ENCODE results near the gene PLEKHA4.
"Not testable (repeated sequence)": the region's sequence is repeated elsewhere in the genome, so short reads cannot be mapped to it uniquely, and the experiment has no call there.

PLEKHA4 gene

DNA sequence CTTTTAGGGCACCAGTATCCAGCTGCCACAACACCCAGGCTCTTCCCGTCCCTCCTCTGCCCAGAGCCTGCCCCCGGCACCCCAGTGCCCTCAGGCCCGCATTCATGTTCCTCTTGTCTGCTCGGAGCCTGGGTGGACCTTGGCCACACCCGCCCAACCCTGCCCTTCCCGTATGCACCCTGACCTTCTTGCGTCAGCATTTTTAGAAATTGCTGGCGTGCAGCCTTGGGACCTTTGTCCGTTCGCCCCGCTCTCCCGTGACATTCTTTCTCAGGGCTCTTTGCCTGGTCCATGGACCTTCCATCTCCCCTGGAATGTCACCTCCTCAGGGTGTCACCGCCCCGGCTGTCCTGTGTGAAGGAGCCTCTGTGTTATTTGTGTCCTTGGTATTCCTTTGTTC lies 39.3 kb upstream of the PLEKHA4 start:
- in situ Hi-C loops (cut with HindIII; ENCODE audit: low sequenced_read_pairs), result no loop called here
- H3K4me3 ChIP-seq (ENCODE audit: low read depth, low read length), result no peak overlapping the region
- no peak for DNase-seq (ENCODE audit: low read depth)
- TF ChIP-seq, protein P1, sequence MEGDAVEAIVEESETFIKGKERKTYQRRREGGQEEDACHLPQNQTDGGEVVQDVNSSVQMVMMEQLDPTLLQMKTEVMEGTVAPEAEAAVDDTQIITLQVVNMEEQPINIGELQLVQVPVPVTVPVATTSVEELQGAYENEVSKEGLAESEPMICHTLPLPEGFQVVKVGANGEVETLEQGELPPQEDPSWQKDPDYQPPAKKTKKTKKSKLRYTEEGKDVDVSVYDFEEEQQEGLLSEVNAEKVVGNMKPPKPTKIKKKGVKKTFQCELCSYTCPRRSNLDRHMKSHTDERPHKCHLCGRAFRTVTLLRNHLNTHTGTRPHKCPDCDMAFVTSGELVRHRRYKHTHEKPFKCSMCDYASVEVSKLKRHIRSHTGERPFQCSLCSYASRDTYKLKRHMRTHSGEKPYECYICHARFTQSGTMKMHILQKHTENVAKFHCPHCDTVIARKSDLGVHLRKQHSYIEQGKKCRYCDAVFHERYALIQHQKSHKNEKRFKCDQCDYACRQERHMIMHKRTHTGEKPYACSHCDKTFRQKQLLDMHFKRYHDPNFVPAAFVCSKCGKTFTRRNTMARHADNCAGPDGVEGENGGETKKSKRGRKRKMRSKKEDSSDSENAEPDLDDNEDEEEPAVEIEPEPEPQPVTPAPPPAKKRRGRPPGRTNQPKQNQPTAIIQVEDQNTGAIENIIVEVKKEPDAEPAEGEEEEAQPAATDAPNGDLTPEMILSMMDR (IDR thresholded peaks at IDR 0.05; ENCODE audit: low read depth, low read length, missing control alignments), result no peak

DNA sequence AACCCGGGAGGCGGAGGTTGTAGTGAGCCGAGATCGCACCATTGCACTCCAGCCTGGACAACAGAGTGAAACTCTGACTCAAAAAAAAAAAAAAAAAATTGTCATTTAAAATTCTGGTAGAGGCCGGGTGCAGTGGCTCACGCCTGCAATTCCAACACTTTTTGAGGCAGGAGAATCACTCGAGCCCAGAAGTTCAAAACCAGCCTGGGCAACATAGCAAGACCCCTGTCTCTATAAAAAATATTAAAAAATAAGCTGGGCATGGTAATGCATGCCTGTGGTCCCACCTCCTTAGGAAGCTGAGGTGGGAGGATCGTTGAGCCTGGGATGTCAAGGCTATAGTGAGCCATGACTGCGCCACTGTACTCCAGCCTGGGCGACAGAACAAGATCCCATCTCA lies 37.9 kb upstream of the PLEKHA4 start:
- H3K4me3 ChIP-seq (ENCODE audit: low read depth, low read length), result no peak overlapping the region
- no peak for DNase-seq (ENCODE audit: low read depth)
- in situ Hi-C loops (cut with HindIII; ENCODE audit: low sequenced_read_pairs), result no loop called here
- TF ChIP-seq, protein P1 (IDR thresholded peaks at IDR 0.05; ENCODE audit: low read depth, low read length, missing control alignments), result no peak

DNA sequence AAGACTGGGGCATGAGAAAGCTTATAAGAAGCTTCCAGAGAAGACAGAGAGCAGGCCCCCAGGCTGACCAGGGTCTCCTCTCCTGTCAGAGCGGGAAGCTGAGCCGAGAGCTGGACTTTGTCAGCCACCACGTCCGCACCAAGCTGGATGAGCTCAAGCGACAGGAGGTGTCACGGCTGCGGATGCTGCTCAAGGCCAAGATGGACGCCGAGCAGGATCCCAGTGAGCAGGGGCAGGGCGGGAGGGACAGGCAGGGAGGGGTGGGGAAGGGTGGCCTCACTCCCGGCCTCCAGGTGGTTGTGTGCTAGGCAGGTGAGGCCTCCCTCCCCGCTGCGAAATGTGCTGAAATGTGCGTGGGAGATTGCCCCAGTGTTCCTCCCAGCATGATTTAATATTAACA lies 37.2 kb upstream of the PLEKHA4 start:
- TF ChIP-seq, protein P1 (IDR thresholded peaks at IDR 0.05; ENCODE audit: low read depth, low read length, missing control alignments), result no peak
- in situ Hi-C loops (cut with HindIII; ENCODE audit: low sequenced_read_pairs), result no loop called here
- H3K4me3 ChIP-seq (ENCODE audit: low read depth, low read length), result no peak overlapping the region
- no peak for DNase-seq (ENCODE audit: low read depth)

DNA sequence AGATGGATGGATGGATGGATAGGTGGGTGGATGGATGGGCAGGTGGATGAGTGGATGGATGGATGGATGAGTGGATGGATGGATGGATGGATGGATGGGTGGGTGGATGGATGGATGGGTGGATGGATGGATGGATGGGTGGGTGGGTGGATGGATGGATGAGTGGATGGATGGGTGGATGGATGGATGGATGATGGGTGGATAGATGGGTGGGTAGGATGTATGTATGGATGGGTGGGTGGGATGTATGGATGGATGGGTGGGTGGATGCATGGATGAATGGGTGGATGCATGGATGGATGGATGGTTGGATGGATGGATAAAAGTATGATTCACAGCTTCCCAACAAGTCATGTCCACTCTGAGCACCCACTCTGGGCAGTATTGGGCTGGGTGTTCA lies 35.4 kb upstream of the PLEKHA4 start:
- DNase-seq (ENCODE audit: low read depth); H3K4me3 ChIP-seq (ENCODE audit: low read depth, low read length); in situ Hi-C loops (cut with HindIII; ENCODE audit: low sequenced_read_pairs): not testable (repeated sequence)

DNA sequence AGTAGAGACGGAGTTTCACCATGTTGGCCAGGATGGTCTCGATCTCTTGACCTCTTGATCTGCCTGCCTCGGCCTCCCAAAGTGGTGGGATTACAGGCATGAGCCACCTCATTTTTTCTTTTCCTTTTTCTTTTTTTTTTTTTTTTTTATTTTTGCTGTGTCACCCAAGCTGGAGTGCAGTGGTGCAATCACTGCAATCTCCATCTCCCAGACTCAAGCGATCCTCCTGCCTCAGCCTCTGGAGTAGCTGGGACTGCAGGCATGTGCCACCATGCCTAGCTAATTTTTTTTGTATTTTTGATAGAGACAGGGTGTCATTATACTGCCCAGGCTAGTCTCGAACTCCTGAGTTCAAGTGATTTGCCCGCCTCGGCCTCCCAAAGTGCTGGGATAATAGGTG lies 33.9 kb upstream of the PLEKHA4 start:
- DNase-seq (ENCODE audit: low read depth); H3K4me3 ChIP-seq (ENCODE audit: low read depth, low read length); in situ Hi-C loops (cut with HindIII; ENCODE audit: low sequenced_read_pairs): not testable (repeated sequence)

DNA sequence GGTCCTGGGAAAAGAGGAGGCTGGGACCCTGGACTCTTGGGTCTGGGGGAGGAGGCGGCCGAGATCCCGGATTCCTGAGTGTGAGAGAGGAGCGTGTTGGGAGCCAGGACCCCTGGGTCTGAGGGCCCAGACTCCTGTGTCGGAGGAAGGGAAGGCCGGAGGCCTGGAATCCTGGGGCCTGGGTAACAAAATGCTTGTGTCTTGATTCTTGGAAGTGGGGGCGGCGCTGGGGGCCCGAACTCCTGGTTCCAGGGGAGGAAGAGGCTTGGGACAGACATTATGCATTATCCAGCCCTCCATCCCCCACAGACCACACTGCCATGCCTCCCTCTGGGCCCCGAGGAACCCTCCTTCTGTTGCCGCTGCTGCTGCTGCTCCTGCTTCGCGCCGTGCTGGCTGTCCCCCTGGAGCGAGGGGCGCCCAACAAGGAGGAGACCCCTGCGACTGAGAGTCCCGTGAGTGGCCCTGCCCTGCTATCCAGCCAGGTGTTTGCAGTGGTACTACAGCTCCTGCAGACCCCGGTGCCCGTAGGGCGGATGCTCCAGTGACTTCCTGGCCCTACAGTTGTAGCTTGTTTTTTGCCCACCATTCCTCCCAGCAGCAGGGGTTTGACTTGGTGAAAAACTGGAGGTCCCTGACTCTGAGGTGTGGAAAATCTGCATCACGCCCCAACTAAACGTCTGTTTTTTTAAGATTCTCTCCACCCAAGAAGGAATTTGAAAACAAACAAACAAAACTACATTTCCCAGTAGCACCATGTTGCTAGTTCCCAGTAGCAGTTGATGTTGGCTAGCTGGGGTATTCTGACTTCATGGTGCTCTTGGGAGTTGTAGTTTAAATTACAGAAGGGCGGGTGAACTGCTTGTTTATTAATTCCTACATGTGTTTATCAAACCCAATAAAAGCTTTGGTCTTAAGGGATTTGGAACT lies 32.3 kb upstream of the PLEKHA4 start:
- in situ Hi-C loops (cut with HindIII; ENCODE audit: low sequenced_read_pairs), result no loop called here
- H3K4me3 ChIP-seq (ENCODE audit: low read depth, low read length), result peak overlapping the region; percentile 86
- no peak for DNase-seq (ENCODE audit: low read depth)
- TF ChIP-seq, protein P1 (IDR thresholded peaks at IDR 0.05; ENCODE audit: low read depth, low read length, missing control alignments), result no peak

DNA sequence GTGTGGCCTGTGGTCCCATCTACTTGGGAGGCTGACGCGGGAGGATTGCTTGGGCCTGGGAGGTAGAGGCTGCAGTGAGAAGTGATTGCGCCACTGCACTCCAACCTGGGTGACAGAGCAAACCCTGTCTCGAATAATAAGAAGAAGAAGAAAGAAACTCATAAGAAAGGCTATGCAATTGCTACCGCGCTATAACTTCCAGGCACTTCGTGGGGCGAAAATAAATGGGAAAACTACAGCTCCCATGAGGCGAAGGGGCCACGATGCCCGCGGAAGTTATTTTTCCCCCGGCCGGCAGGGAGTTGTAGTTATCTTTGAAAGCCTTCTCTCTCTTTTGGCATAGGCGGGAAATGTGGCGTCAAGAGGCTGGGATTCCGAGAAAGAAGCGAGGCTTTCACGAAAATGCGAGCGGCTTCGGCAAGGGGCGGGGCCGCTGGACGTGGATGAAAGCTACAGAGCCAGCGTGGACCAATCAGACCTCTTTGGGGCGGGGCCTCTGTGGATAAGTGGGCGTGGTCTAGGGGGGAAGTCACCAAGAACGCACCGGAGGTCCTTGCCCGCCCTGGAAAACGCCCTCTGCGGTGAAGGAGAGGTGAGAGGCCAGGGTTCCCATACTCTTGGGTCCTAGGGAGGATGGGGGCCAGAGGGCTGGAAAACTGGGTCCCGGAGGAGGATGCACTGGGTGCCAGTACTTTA lies 31.5 kb upstream of the PLEKHA4 start, which contains the start of gene NUCB1:
NUCB1 (plus strand) TSS at position 532 of the 696 bp plus-strand sequence. CDS start 485 bp downstream, outside the sequence.
- H3K4me3 ChIP-seq (ENCODE audit: low read depth, low read length), result peak within 1 kb of the TSS; percentile 86
- in situ Hi-C loops (cut with HindIII; ENCODE audit: low sequenced_read_pairs), result no loop called here
- TF ChIP-seq, protein P1 (IDR thresholded peaks at IDR 0.05; ENCODE audit: low read depth, low read length, missing control alignments), result peak; percentile 42
- DNase-seq (ENCODE audit: low read depth), result peak; percentile 98

DNA sequence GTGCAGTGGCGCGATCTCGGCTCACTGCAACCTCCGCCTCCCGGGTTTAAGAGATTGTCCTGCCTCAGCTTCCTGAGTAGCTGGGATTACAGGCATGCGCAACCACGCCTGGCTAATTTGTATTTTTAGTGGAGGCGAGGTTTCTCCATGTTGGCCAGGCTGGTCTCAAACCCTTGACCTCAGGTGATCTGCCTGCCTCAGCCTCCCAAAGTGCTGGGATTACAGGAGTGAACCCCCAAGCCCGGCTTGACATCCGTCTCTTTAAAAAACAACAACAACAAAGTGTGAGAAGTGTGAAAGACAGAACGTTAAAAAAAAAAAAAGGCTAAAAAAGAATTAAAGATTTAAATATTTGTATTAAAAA lies 31.0 kb upstream of the PLEKHA4 start:
- in situ Hi-C loops (cut with HindIII; ENCODE audit: low sequenced_read_pairs); DNase-seq (ENCODE audit: low read depth): not testable (repeated sequence)
- peak overlapping the region; percentile 86 for H3K4me3 ChIP-seq (ENCODE audit: low read depth, low read length)

All from astrocyte of the cerebellum (primary cell).